HG03469 (cell line): ENCODE data around the gene MPHOSPH8.

Experiments
- ATAC-seq: cut with Tn5 transposase; IDR thresholded peaks from one replicate; pipeline ENCODE4 v1.9.1; 2021; ENCODE audit warnings: mild to moderate bottlenecking, moderate library complexity, moderate number of reproducible peaks; ENCODE audit not compliant: unreplicated experiment

MPHOSPH8 gene

DNA sequence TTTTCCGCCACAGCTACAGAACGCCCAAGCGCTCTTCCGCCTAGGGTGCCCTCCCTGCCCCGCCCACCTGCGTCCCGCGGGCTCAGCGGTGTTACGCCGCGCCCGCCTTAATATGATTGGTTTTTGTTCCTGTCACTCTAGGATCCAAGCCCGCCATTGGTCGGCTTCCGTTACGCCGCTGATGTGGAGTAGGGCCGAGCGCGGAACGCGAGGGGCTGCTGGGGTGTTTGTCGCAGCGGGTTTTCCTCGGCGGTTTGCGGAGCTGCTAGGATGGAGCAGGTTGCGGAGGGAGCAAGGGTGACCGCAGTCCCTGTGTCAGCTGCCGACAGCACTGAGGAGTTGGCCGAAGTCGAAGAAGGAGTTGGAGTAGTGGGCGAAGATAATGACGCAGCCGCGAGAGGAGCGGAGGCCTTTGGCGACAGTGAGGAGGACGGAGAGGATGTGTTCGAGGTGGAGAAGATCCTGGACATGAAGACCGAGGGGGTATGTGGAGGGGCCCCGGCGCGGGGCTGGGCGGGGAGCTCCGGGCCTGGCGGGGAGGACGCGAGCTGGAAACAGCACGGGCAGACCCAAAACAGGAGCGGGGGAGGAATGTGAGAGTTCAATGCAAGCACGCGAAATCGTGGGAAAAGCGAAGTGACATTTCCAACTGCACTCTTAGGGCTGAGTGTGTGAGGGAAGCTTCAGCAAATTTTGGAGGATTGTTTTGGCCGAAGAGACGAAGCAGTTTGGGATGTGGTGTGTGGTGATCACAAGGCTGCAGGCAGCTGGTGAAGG lies at the start of gene MPHOSPH8:
Gene MPHOSPH8 (plus strand): TSS at position 181 of the 777 bp plus-strand sequence. CDS start 90 bp downstream, at position 271.
- ATAC-seq: peak; percentile 97

DNA sequence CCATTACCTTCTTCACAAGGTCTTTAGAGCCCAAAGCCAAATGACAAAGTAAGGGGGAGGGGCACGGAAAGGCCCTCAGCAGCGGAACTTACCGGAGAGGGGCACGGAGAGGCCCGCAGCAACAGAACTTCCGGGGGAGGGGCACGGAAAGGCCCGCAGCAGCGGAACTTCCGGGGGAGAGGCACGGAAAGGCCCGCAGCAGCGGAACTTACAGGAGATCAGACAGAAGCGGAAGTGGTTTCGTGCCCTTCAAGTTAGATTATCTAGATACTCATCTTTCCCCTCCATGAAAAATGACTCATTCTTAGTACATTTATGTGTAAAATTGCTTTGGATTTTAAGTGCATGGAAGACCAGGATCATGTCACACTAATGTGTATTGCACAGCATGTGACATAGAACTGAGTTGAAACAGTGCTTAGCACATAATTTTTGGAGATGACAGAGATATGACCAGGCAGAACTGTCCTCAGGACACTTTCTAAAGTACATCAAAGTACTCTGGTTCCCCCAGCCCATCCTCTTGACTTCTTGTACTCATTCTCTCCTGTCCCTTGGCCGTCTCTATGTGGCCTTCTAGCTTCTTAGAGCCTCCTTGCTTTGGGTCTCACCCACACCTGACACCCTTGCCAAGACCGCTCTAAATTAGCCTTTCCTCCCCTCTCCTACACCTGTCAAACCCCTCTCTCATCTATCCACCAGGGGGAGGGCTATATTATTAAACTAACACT lies 46.4 kb upstream of the MPHOSPH8 start:
- ATAC-seq: peak; percentile 64

- peak; percentile 69 for ATAC-seq
Measured at GRCh38 chr13:19587635-19588300, 45.7 kb upstream of the MPHOSPH8 start.

DNA sequence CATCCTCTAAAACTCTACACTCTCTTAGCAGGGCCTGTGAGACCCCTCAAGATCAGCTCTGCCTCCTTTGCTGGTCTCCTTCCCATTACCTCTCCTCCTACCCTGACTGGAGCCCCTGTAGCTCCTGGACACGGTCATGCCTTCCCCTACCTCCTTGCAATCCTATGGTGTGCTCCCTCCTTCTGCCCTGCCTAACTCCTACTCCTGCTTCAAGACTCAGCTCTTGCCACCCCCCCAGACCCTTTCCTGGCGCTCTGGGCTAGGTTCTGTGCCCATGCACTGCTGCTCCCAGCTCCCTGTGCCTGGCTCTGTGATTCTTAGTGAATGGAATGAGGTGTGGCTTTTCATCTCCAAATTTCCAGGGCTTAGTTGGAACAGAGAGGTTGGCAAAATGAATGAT lies 44.1 kb upstream of the MPHOSPH8 start:
- no peak for ATAC-seq

DNA sequence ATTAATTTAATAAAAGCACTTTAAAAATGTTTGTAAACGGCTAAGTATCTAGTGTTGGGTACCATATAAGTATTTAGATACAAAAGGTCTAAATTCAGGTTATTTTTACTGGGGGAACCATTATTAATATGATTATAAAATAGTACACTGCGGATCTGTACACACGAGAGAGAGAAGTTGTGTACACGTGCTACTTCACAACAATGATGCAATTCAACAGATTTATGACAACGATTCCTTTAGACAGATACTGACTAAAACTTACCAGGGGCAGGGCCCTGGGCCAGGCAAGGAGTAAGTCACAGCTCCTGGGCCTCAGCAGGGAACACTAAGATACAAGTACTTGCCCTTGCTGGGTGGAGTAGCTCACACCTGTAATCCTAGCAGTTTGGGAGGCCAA lies 43.0 kb upstream of the MPHOSPH8 start:
- no peak for ATAC-seq

GRCh38 chr13:19591864-19592263 lies 41.6 kb upstream of the MPHOSPH8 start:
- ATAC-seq: no peak

GRCh38 chr13:19592657-19593180 lies 40.7 kb upstream of the MPHOSPH8 start:
- no peak for ATAC-seq

DNA sequence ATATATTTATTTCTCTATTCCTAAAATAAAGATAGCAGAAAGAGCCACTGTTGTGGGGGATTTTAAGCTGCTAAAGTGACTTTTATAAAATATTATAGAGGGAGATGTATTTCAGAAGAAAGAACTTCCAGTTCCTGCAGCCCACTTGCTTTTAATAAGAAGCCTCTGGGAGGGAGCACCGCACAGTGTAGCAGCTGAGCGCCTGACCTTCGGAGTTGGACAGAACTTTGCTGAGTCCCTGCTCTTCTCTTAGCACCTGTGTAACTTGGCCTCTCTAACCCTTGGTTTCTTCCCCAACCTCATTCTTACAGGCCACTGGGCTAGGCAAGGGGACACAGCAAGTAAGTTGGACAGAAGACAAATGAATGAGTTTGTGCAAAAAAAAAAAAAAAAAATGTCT lies 37.4 kb upstream of the MPHOSPH8 start:
- ATAC-seq: no peak

DNA sequence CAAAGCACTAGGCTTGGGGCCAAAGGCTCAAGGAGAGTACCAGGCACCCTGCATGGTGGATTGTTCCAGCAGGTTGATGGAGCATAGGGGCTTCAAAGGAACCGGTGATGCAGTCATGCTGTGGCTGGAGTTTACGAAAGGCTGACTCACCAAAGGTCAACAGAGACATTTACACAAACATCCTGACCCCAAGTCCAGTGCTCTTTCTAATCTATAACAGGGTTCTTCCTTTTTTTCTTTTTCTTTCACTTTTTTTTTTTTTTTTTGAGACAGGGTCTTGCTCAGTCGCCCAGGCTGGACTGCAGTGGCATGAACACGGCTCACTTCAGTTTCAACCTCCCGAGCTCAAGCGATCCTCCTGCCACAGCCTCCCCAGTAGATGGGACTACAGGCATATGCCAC lies 36.5 kb upstream of the MPHOSPH8 start:
- no peak for ATAC-seq

GRCh38 chr13:19597523-19597922 lies 35.9 kb upstream of the MPHOSPH8 start:
- ATAC-seq: no peak

DNA sequence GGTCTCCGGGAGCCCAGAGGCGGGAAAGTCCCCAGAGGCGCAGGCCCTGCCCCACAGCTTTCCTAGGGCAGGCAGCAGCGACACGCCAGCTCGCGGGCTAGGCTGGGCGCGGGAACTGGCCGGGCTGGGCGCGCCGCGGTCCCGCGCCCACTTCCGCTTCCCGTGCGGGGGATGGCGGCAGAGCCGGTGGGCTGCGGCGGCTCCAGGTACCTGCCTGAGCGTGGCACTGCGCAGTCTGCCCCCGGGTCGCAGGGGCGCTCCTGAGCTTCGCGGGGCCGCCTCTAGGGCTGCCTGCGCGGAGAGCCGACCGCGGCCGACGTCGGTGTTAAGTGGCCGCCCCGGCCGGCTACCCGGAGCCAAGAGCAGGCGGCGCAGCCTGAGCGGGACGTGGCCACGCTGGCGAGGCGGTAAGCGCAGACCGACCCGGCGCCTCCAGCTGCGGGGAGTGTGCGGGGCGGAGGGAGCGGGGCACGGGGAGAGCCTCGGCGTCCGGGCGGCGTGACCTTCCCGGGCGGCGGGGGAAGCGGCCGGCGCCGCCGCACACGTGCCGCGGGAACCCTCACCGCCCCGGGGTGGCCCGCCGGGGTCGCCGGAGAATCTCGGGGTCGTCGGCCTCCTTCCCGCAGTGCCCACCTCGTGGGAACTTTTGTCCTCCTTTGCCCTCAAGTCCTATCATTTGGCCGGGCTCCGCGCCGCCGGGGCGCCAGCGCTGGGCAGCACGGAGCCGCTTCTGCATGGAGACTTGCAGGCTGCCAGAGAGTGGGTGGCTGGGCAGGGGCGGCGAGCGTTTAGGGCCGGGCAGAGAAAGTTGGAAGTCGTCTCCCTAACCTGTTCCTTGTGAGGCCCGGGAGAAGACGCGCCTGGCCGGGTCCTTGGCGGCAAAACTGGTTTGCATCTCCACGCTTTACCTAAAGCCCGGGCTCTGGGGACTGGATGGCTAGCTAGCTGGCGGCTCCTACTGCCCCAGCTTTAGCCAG lies 31.4 kb upstream of the MPHOSPH8 start:
- ATAC-seq: peak; percentile 79

DNA sequence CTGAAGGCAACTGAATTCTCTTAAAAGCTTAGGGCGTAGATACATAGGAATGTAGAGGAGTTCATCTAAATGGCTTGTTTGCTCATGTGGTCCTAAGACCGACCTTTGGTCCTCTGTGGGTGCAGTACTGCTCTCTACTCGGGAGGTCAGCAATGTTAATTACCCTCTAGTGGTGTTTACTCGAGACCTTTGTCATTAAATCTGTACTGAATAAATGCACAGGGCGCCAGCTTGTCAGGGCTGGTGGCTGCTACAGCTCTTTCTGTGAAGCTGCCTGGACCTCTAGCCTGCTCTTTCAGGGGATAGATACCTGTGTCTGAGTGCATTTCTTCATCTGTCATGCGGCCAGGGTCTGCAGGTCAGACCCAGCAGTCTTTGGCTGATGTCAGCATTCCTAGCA lies 29.2 kb upstream of the MPHOSPH8 start:
- no peak for ATAC-seq

GRCh38 chr13:19605161-19605955 lies 28.1 kb upstream of the MPHOSPH8 start:
- ATAC-seq: no peak

DNA sequence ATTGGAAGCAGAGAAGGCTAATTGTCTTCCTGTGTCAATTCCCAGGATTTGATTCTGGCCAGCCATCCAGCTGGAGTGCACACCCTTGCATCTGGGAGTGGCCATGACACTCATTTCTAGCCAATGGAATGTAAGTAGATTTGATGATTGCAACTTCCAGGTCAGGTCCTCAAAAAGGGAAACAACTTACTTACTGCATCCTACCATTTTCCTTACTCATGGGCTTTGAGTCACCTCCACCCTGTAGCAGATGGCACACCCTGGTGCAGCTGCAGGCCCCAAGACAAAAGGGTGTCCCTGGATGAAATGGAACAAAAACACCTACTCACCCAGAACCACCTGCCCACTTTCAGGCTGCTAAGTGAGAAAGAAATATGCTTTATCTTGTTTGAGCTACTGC lies 27.3 kb upstream of the MPHOSPH8 start:
- no peak for ATAC-seq

DNA sequence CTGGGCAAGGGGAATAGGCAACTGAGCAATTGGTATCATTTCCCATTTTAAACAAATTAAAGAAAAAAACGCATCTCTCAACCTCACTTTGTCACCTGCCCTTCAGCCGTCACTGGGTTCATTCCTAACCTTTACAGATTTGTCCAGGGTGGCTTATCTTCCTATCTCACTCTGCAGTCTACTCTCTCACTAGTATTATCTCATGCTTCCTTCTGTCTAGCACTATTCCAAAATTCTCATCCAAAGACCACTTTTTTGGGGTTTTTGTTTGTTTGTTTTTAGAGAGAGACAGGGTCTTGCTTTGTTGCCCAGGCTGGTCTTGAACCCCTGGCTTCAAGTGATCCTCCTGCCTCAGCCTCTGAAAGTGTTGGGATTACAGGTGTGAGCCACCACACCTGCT lies 26.7 kb upstream of the MPHOSPH8 start:
- ATAC-seq: no peak

DNA sequence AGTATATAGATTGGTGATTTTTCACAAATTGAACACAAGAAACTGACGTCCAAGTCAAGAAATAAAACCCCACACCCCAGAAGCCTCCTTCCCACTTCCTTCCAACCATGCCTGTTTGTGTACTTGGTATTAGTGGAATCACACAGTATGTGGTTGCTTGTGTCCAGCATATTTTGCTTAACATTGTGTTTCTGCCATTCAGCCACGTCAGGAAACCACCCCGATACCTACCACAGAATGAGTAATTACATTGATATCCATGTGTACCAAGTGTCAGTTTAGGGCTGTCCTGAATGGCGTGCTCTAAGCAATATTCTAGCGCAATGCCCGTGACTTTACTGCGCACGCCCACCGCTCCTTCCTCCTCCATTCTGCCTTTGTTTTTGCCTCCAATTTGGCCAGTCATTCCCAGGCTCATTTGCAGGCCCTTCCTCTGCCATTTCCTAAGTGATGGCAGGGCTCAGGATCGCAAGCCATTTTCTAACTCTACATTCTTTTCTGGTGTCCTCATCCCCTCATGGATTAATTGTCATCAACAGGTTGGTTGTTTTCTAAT lies 25.9 kb upstream of the MPHOSPH8 start:
- no peak for ATAC-seq

- peak; percentile 67 for ATAC-seq
Measured at GRCh38 chr13:19618977-19619376, 14.5 kb upstream of the MPHOSPH8 start.

- no peak for ATAC-seq
Measured at GRCh38 chr13:19622193-19622592, 11.3 kb upstream of the MPHOSPH8 start.

- ATAC-seq: no peak
Measured at GRCh38 chr13:19624265-19624664, 9.2 kb upstream of the MPHOSPH8 start.
